Pancreas (tissue), 10 donors: ENCODE results near the gene AGMO. TPM values are rescaled to one million over a fixed set of nuclear protein-coding genes. Genes with fewer than 3 reads are reported as not detected.

Source experiments
- ATAC-seq, 4 donors: fragments of 200-7000 bp; cut with Tn5 transposase; one replicate each; pipeline versions ENCODE4 v1.8.0 to v1.9.1; 2020; ENCODE audit warnings: mild to moderate bottlenecking in 4 of 4, moderate library complexity in 4 of 4
- DNase-seq, 6 donors: peaks; one replicate each; pipeline ENCODE4 v3.0.0-alpha.2; 2020
- FAIRE-seq: peaks from 2 replicates; lab custom pipeline; 2012; peaks lifted over from hg19 to GRCh38; lab: Jason Lieb, UNC
- H3K27ac ChIP-seq, 4 donors: fragments of 200-600 bp; sonication (generic); 1 replicate in 3 of 4; 2 replicates in 1 of 4; pipeline versions ENCODE4 v1.5.0 to v1.8.0; 2020
- H3K27me3 ChIP-seq, 4 donors: fragments of 200-600 bp; one replicate each; pipeline ENCODE4 v1.8.0; 2021
- H3K36me3 ChIP-seq, 3 donors: fragments of 200-600 bp; sonication (generic) in 1 of 3; one replicate each; pipeline versions ENCODE4 v1.5.0 to v1.8.0; 2020 to 2021
- H3K4me1 ChIP-seq, 3 donors: fragments of 200-600 bp; one replicate each; pipeline ENCODE4 v1.8.0; 2021
- H3K4me3 ChIP-seq, 4 donors: fragments of 200-600 bp; sonication (generic) in 2 of 4; one replicate each; pipeline versions ENCODE4 v1.5.0 to v1.8.0; 2020 to 2021
- H3K9me3 ChIP-seq, 4 donors: fragments of 200-600 bp; one replicate each; pipeline ENCODE4 v1.8.0; 2021
- WGBS, 2 donors: extraction: QIAGEN DNeasy Blood & Tissue Kit; methylation state at CpG; one replicate each; pipeline ENCODE4 v1.1.7; 2013; 5-methylcytosine and 5-hydroxymethylcytosine counted together
- intact Hi-C, 3 donors: fragments of 100-400 bp; cut with DNase I; formaldehyde crosslinking; loops; one replicate each; pipeline versions ENCODE4 v1.11.1 to v1.14.2; 2022
- polyA plus RNA-seq, 2 donors: library from polyadenylated mRNA; stranded (reverse); fragments of 200-250 nt; gene quantifications; one replicate each; pipeline ENCODE4 v1.2.3, GENCODE V29; 2013
- total RNA-seq, 6 donors: library from RNA; stranded (reverse); fragmentation: NEBNext Ultra II Directional in 4 of 6; extraction: Animal tissue kit (Norgen Biotek cat#: 25700) in 4 of 6; gene quantifications; one replicate each; pipeline versions ENCODE4 v1.2.1 to v1.2.4, GENCODE V29; 2021 to 2023
- TF ChIP-seq, protein P1 (sequence below), 4 donors: fragments of 200-600 bp; sonication (generic) in 3 of 4; IDR thresholded peaks; one replicate each; pipeline versions ENCODE4 v1.5.0 to v1.8.0; 2021; ENCODE audit warnings: antibody characterized with exemption in 4 of 4
- donor health status: healthy with polysubstance abuse.
- donor health status: DM: no; HTN: no; CAD: no; lungs with moderate emphysema.
- donor health status: DM: no; HTN: no; CAD: no.
- donor health status: control.
- donor health status: control.
- donor health status: Bipolar disorder and iron deficiency.
- donor health status: DM: yes; HTN: yes; CAD: no.
- donor health status: DM: no; HTN: no; CAD: no.
- donor health status: DM: no; HTN: no; CAD: no.
- donor health status: DM: yes; HTN: yes; CAD: no.

The AGMO gene
- total and polyA plus RNA-seq, 8 donors = 0.09 to 0.25 (median 0.19) TPM; not detected in 3

DNA sequence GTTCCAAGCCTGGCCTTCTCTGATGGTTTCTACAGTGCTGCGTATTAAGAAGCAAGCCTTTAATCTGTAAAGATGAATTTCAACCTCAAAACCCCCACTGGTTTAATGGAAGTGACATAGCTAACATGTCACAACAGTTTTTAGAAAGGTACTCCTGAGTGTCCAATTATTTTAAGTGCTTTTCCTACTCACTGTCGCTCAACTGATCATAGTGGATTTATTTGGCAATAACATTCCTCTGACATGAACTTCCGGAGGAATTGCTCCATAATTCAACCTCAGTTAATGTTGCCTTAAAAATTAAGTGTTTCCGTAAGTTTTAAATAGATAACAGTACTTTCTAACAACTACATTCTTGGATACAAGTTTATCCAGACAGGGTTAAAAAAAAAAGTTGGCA lies 57.5 kb downstream of the AGMO start:
- no peak for FAIRE-seq
- 75 to 86% methylated on average over 4 of the region's 4 CpGs for WGBS, 2 donors

DNA sequence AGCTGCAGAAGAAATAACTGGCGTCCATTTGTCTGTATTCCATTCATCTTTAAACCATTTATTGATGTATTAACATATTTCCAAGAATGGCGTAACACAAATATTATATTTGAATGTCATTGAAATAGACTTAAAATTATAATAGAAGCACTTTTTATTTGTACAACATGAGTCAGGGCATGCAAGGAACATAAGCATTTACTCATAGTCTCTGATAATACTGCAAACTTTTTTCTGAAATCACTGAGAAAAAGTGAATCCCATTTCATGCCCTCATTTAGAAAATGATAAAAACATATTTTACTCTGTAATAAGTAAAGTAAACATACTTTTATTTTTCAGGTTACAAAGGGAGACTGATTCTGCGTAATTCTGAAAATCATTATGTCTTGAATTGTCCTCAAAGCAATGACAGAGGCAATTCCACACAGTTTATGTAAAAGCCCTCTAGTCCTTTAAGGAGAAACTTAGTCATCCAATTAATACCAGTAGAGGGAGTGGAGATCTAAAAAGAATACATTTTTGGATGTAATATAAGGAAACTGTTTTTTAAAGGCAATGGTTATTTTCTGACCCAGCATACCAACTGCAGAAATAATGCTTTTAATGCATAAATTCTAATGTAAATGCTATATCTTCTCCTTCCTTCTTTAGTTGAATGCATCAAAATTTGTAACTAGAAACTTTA lies 58.1 kb downstream of the AGMO start:
- 70 to 79% methylated on average over 3 of the region's 3 CpGs for WGBS, 2 donors
- intact Hi-C loops = no loop called here
- Histone ChIP-seq H3K27ac (no peak overlapping the region), H3K4me3 (no peak overlapping the region), H3K4me1 (no peaks in the 10 kb centered on the region), H3K9me3 (no peaks in the 10 kb centered on the region), H3K27me3 (peaks cover 0 to 3% (median 0%) of the 10 kb centered on the region in 4 donors), H3K36me3 (no peaks in the 10 kb centered on the region)
- ATAC-seq (no peak), DNase-seq (no peak), FAIRE-seq (no peak)
- TF ChIP-seq, protein P1, sequence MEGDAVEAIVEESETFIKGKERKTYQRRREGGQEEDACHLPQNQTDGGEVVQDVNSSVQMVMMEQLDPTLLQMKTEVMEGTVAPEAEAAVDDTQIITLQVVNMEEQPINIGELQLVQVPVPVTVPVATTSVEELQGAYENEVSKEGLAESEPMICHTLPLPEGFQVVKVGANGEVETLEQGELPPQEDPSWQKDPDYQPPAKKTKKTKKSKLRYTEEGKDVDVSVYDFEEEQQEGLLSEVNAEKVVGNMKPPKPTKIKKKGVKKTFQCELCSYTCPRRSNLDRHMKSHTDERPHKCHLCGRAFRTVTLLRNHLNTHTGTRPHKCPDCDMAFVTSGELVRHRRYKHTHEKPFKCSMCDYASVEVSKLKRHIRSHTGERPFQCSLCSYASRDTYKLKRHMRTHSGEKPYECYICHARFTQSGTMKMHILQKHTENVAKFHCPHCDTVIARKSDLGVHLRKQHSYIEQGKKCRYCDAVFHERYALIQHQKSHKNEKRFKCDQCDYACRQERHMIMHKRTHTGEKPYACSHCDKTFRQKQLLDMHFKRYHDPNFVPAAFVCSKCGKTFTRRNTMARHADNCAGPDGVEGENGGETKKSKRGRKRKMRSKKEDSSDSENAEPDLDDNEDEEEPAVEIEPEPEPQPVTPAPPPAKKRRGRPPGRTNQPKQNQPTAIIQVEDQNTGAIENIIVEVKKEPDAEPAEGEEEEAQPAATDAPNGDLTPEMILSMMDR (IDR thresholded peaks at IDR 0.05) = no peak

More for the DNA sequence above, 57.5 kb downstream of the AGMO start:
- Histone ChIP-seq H3K9me3 (no peaks in the 10 kb centered on the region), H3K36me3 (no peaks in the 10 kb centered on the region), H3K4me3 (no peak overlapping the region), H3K27ac (no peak overlapping the region), H3K4me1 (no peaks in the 10 kb centered on the region), H3K27me3 (peaks cover 0 to 3% (median 0%) of the 10 kb centered on the region in 4 donors)
- no peak for DNase-seq
- intact Hi-C loops = no loop called here
- TF ChIP-seq, protein P1 (IDR thresholded peaks at IDR 0.05) = no peak
- ATAC-seq = no peak

GRCh38 chr7:15498465-15498864 lies 63.4 kb downstream of the AGMO start:
- Histone ChIP-seq H3K9me3 (no peaks in the 10 kb centered on the region), H3K4me1 (no peaks in the 10 kb centered on the region), H3K27ac (no peak overlapping the region), H3K4me3 (no peak overlapping the region), H3K36me3 (no peaks in the 10 kb centered on the region), H3K27me3 (peaks cover 0 to 3% (median 0%) of the 10 kb centered on the region in 4 donors)
- TF ChIP-seq, protein P1 (IDR thresholded peaks at IDR 0.05) = no peak
- FAIRE-seq (no peak), DNase-seq (no peak), ATAC-seq (no peak)
- WGBS, 2 donors = 44 to 55% methylated on average over 4 of the region's 4 CpGs
- intact Hi-C loops = no loop called here

- no peaks in the 10 kb centered on the region for H3K9me3 ChIP-seq
- TF ChIP-seq, protein P1 (IDR thresholded peaks at IDR 0.05) = no peak
- no peak overlapping the region for H3K4me3 ChIP-seq
- intact Hi-C loops = no loop called here
- H3K27me3 ChIP-seq = no peaks in the 10 kb centered on the region
- WGBS, 2 donors = 37% methylated on average over 2 of the region's 2 CpGs
- no peak for ATAC-seq
- no peak overlapping the region for H3K27ac ChIP-seq
- DNase-seq = no peak
- H3K36me3 ChIP-seq = no peaks in the 10 kb centered on the region
- H3K4me1 ChIP-seq = no peaks in the 10 kb centered on the region
- no peak for FAIRE-seq
Measured at GRCh38 chr7:15495170-15495569, 66.6 kb downstream of the AGMO start.

DNA sequence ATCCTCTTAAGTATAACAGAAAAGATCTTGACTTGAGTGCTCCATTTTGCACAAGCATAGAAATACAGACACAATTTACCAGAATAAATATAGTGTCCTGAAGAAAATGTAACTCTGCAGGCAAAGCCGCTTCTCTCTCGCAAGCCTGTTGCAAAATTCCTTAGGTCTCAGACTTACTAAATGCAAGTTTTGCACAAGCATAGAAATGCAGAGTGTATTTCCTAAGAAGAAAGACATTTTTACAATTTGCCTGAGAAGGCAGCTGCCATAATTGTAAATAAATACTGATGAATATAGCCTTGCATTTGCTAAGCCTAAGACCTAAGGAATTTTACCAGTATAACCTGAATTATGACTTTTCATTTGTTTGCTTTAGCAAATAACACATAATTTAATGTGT lies 67.1 kb downstream of the AGMO start:
- no peaks in the 10 kb centered on the region for H3K36me3 ChIP-seq

More for the DNA sequence above, 67.1 kb downstream of the AGMO start:
- WGBS, 2 donors = 63 to 91% methylated on average over 2 of the region's 2 CpGs
- H3K27ac ChIP-seq = no peak overlapping the region
- TF ChIP-seq, protein P1 (IDR thresholded peaks at IDR 0.05) = no peak
- no peak for DNase-seq
- no peaks in the 10 kb centered on the region for H3K4me1 ChIP-seq
- H3K27me3 ChIP-seq = no peaks in the 10 kb centered on the region
- intact Hi-C loops = no loop called here
- no peaks in the 10 kb centered on the region for H3K9me3 ChIP-seq
- no peak for FAIRE-seq
- no peak overlapping the region for H3K4me3 ChIP-seq
- ATAC-seq = no peak
